Uterus (tissue), 4 donors: ENCODE results near the gene LRRC74A. TPM values are rescaled to one million over a fixed set of nuclear protein-coding genes. Genes with fewer than 3 reads are reported as not detected.

Experiments used
- DNase-seq, 2 donors: peaks; one replicate each; pipeline ENCODE4 v3.0.0-alpha.2; 2019 to 2020
- H3K27ac ChIP-seq, 2 donors: fragments of 200-600 bp; sonication (generic); 1 replicate in 1 of 2; 2 replicates in 1 of 2; pipeline ENCODE4 v1.5.1; 2016 to 2018
- H3K27me3 ChIP-seq, 2 donors: fragments of 200-600 bp; sonication (generic); one replicate each; pipeline ENCODE4 v1.5.1; 2018 to 2019; ENCODE audit warnings: control low read depth in 1 of 2
- H3K36me3 ChIP-seq, 2 donors: fragments of 200-600 bp; sonication (generic); one replicate each; pipeline ENCODE4 v1.5.1; 2019; ENCODE audit warnings: control low read depth in 1 of 2
- H3K4me1 ChIP-seq, 2 donors: fragments of 200-600 bp; sonication (generic); one replicate each; pipeline ENCODE4 v1.5.1; 2018 to 2019; ENCODE audit warnings: control low read depth in 1 of 2
- H3K4me3 ChIP-seq, 2 donors: fragments of 200-600 bp; sonication (generic); 1 replicate in 1 of 2; 2 replicates in 1 of 2; pipeline ENCODE4 v1.5.1; 2018 to 2019; ENCODE audit warnings: mild to moderate bottlenecking in 1 of 2
- H3K9me3 ChIP-seq, 2 donors: fragments of 200-600 bp; sonication (generic); one replicate each; pipeline ENCODE4 v1.5.1; 2019; ENCODE audit warnings: control low read depth in 1 of 2
- POLR2A ChIP-seq, 2 donors: fragments of 450-650 bp; IDR thresholded peaks; one replicate each; pipeline ENCODE4 v1.6.1; 2016; ENCODE audit warnings: antibody characterized with exemption in 2 of 2, mild to moderate bottlenecking in 1 of 2, moderate library complexity in 1 of 2
- intact Hi-C: fragments of 100-400 bp; cut with DNase I; formaldehyde crosslinking; loops from one replicate; pipeline ENCODE4 v1.15.1; 2023; ENCODE audit warnings: low total_unique reads
- total RNA-seq, 4 donors: library from RNA; depleted of rRNA in 3 of 4; stranded (reverse); fragments of >200 nt in 3 of 4; gene quantifications; one replicate each; pipeline versions ENCODE4 v1.1.0 to v1.2.4, GENCODE V29; 2014 to 2023
- TF ChIP-seq, protein P1 (sequence below), 4 experiments: fragments of 200-600 bp in 2 of 4; fragments of 450-650 bp in 2 of 4; sonication (generic) in 2 of 4; IDR thresholded peaks; one replicate each; pipeline ENCODE4 v1.5.1; 2016 to 2019; ENCODE audit warnings: antibody characterized with exemption in 4 of 4, mild to moderate bottlenecking in 2 of 4, moderate library complexity in 1 of 4
- donor health status: DM: yes; HTN: yes; CAD: no.

LRRC74A gene
- total RNA-seq, 4 donors from 2014 or later: not detected

GRCh38 chr14:76842414-76842813, 16.2 kb downstream of the LRRC74A start:
- intact Hi-C loops: no loop called here
- no peak overlapping the region for H3K4me3 ChIP-seq
- H3K4me1 ChIP-seq: no peaks in the 10 kb centered on the region
- H3K9me3 ChIP-seq: no peaks in the 10 kb centered on the region
- no peaks in the 10 kb centered on the region for H3K36me3 ChIP-seq
- H3K27ac ChIP-seq: no peak overlapping the region
- DNase-seq: no peak
- H3K27me3 ChIP-seq: no peaks in the 10 kb centered on the region
- TF ChIP-seq, protein P1, sequence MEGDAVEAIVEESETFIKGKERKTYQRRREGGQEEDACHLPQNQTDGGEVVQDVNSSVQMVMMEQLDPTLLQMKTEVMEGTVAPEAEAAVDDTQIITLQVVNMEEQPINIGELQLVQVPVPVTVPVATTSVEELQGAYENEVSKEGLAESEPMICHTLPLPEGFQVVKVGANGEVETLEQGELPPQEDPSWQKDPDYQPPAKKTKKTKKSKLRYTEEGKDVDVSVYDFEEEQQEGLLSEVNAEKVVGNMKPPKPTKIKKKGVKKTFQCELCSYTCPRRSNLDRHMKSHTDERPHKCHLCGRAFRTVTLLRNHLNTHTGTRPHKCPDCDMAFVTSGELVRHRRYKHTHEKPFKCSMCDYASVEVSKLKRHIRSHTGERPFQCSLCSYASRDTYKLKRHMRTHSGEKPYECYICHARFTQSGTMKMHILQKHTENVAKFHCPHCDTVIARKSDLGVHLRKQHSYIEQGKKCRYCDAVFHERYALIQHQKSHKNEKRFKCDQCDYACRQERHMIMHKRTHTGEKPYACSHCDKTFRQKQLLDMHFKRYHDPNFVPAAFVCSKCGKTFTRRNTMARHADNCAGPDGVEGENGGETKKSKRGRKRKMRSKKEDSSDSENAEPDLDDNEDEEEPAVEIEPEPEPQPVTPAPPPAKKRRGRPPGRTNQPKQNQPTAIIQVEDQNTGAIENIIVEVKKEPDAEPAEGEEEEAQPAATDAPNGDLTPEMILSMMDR (IDR thresholded peaks at IDR 0.05): no peak
- no peak for TF ChIP-seq POLR2A (IDR thresholded peaks at IDR 0.05)

- TF ChIP-seq POLR2A (IDR thresholded peaks at IDR 0.05): no peak
- TF ChIP-seq, protein P1 (IDR thresholded peaks at IDR 0.05): peak in 3 of 4 experiments; percentile 5 to 31 (median 8)
- Histone ChIP-seq H3K4me3 (no peak overlapping the region), H3K36me3 (no peaks in the 10 kb centered on the region), H3K4me1 (no peaks in the 10 kb centered on the region), H3K27me3 (no peaks in the 10 kb centered on the region), H3K9me3 (no peaks in the 10 kb centered on the region), H3K27ac (peak overlapping the region; percentile 58)
- peak; percentile 22 to 75 for DNase-seq
- intact Hi-C loops: no loop called here
Observed at GRCh38 chr14:76844223-76844622, 18.0 kb downstream of the LRRC74A start.

DNA sequence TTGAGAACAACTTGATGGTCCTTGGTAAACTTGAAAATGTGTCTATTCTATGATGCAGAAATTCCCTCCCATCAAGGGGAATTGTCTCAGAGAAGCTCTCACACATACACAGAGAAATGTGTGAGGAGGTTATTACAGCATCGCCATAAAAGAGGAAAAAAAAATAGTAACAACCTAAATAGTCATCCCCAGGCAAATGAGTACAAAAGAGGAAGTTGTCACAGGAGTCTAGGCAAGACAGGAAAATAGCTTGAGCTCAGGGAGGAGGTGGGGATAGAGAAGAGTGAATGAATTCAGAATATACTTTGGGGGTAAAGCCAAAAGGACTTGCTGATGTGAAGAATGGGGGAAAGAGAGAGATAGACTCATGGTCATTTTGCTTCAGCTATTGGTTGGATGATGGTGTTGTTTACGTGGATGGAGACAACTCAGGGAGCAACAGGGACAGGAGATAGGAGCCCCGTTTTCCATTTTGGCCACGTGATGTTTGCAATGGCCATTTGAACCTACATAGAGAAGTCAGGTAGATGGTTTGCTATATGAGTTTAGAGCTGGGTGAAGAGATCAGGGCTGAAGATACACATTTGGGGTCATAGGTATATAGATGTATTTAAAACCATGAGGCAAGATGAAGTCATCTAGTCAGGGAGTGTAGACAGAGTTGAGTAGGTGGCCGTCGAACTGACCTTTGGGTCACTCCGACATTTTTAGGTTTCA, 20.3 kb downstream of the LRRC74A start:
- no peak overlapping the region for H3K27ac ChIP-seq
- TF ChIP-seq, protein P1 (IDR thresholded peaks at IDR 0.05): no peak
- no peak for TF ChIP-seq POLR2A (IDR thresholded peaks at IDR 0.05)
- intact Hi-C loops: no loop called here
- DNase-seq: no peak
- H3K9me3 ChIP-seq: no peaks in the 10 kb centered on the region
- H3K36me3 ChIP-seq: no peaks in the 10 kb centered on the region
- H3K4me3 ChIP-seq: no peak overlapping the region
- no peaks in the 10 kb centered on the region for H3K27me3 ChIP-seq
- no peaks in the 10 kb centered on the region for H3K4me1 ChIP-seq

DNA sequence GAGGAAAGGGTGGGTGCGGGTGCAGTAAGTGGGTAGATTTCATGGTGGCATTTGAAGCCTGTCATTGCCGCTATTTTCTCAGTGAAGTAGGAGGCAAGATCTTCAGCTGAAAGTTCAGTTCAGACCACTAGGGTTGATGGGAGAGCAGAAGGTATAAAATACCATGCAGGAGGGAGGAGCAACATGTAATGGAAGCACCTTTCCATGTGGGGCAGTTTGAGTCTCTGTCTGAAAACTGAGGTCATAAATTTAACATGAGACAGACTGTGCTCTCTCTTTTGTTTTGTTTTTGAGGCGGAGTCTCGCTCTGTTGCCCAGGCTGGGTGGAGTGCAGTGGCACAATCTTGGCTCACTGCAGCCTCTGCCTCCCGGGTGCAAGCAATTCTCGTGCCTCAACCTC, 22.7 kb downstream of the LRRC74A start:
- TF ChIP-seq, protein P1 (IDR thresholded peaks at IDR 0.05): no peak
- no peak for TF ChIP-seq POLR2A (IDR thresholded peaks at IDR 0.05)
- no peak overlapping the region for H3K27ac ChIP-seq
- no peaks in the 10 kb centered on the region for H3K9me3 ChIP-seq
- H3K36me3 ChIP-seq: no peaks in the 10 kb centered on the region
- DNase-seq: no peak
- no peaks in the 10 kb centered on the region for H3K27me3 ChIP-seq
- H3K4me3 ChIP-seq: no peak overlapping the region
- H3K4me1 ChIP-seq: no peaks in the 10 kb centered on the region
- intact Hi-C loops: no loop called here

- Histone ChIP-seq H3K27me3 (no peaks in the 10 kb centered on the region), H3K4me3 (no peak overlapping the region), H3K27ac (no peak overlapping the region), H3K4me1 (no peaks in the 10 kb centered on the region), H3K36me3 (no peaks in the 10 kb centered on the region), H3K9me3 (no peaks in the 10 kb centered on the region)
- intact Hi-C loops: no loop called here
- TF ChIP-seq, protein P1 (IDR thresholded peaks at IDR 0.05): no peak
- TF ChIP-seq POLR2A (IDR thresholded peaks at IDR 0.05): no peak
- no peak for DNase-seq
Observed at GRCh38 chr14:76855066-76855465, 28.9 kb downstream of the LRRC74A start.
